Measurements from ENCODE around the gene IKBKE. TPM values are rescaled to one million over a fixed set of nuclear protein-coding genes. Genes with fewer than 3 reads are reported as not detected.

Gene IKBKE
- polyA plus RNA-seq, 1 donor from 2014 or later: not detected

DNA sequence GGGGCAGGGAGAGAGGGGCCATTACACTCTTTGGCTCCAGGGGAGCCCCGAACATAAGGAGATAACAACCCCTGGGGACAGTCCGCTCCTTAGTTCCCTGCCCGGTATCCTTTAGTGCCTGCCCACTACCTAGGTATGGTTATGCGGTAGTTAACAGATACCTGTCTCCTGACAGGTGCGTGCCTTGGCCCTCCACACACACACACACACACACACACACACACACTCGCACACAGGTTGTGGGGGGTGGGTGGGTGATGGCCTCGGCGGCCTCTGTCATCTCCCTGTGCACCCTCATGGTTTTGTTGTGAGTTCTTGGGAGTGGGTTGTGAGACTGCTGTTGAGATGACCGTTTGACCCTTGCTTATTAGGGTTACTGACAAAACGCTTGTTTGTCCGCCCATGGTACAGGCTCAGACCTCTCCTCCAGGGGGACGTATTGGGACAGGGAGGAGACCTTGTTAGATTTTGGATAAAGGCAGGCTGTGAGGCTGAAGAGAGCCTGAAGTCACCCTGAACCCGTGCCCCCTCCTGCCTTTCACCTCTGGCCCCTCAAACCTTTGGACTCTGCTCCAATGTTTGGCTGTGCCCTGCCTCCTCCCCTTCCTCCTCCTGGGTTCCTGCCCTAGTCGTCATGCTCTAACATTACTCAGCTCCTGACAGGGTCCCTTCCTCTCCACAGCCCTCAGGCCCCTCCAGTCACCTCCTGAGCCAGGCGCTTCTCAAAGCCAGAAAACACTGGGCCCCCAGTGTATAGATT, 38.0 kb downstream of the IKBKE start:
- Histone ChIP-seq H3K36me3 (ENCODE audit: insufficient read depth, low read length) (no peaks in the 10 kb centered on the region), H3K79me2 (replicated peaks; ENCODE audit: insufficient read depth, low read length) (no peaks in the 10 kb centered on the region), H3F3A (ENCODE audit: insufficient read depth, low read length, poor library complexity, severe bottlenecking) (peaks cover 5% of the 10 kb centered on the region), H3K27ac (ENCODE audit: low read length) (no peak overlapping the region), H4K20me1 (ENCODE audit: insufficient read depth) (no peaks in the 10 kb centered on the region), H3K9me3 (ENCODE audit: low read length) (no peaks in the 10 kb centered on the region), H3K4me3 (ENCODE audit: low read length) (peak overlapping the region; percentile 70), H3K27me3 (ENCODE audit: insufficient read depth, low read depth, low read length) (peaks cover 46% of the 10 kb centered on the region), H3K4me2 (ENCODE audit: low read length) (peak overlapping the region; percentile 17), H3K9ac (ENCODE audit: low read length) (peak overlapping the region; percentile 49), H2AFZ (ENCODE audit: low read depth, low read length) (no peak overlapping the region), H3K9me2 (ENCODE audit: insufficient read depth, low read length) (no peaks in the 10 kb centered on the region)
- no peak for TF ChIP-seq EZH2 (IDR thresholded peaks at IDR 0.05; ENCODE audit: borderline replicate concordance, insufficient read depth, low read length, poor library complexity, severe bottlenecking)
- no peak for TF ChIP-seq RAD21 (conservative IDR thresholded peaks at IDR 0.05)
- no peak for TF ChIP-seq POLR2AphosphoS5 (IDR thresholded peaks at IDR 0.05)
- no peak for TF ChIP-seq SMC3 (conservative IDR thresholded peaks at IDR 0.05; ENCODE audit: poor library complexity)
- no peak for TF ChIP-seq TAF1 (IDR thresholded peaks at IDR 0.05; ENCODE audit: low read depth)
- TF ChIP-seq, protein P1, sequence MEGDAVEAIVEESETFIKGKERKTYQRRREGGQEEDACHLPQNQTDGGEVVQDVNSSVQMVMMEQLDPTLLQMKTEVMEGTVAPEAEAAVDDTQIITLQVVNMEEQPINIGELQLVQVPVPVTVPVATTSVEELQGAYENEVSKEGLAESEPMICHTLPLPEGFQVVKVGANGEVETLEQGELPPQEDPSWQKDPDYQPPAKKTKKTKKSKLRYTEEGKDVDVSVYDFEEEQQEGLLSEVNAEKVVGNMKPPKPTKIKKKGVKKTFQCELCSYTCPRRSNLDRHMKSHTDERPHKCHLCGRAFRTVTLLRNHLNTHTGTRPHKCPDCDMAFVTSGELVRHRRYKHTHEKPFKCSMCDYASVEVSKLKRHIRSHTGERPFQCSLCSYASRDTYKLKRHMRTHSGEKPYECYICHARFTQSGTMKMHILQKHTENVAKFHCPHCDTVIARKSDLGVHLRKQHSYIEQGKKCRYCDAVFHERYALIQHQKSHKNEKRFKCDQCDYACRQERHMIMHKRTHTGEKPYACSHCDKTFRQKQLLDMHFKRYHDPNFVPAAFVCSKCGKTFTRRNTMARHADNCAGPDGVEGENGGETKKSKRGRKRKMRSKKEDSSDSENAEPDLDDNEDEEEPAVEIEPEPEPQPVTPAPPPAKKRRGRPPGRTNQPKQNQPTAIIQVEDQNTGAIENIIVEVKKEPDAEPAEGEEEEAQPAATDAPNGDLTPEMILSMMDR (IDR thresholded peaks at IDR 0.05; ENCODE audit: poor library complexity, severe bottlenecking): no peak
- TF ChIP-seq REST (IDR thresholded peaks at IDR 0.05; ENCODE audit: borderline replicate concordance): no peak
- no peak for TF ChIP-seq EP300 (conservative IDR thresholded peaks at IDR 0.05; ENCODE audit: poor library complexity, severe bottlenecking)
- TF ChIP-seq MXI1 (conservative IDR thresholded peaks at IDR 0.05; ENCODE audit: poor library complexity, severe bottlenecking): no peak

- Histone ChIP-seq H3K27me3 (ENCODE audit: insufficient read depth, low read depth, low read length) (peaks cover 46% of the 10 kb centered on the region), H3K9ac (ENCODE audit: low read length) (no peak overlapping the region), H3K4me3 (ENCODE audit: low read length) (peak overlapping the region; percentile 70), H3K9me3 (ENCODE audit: low read length) (no peaks in the 10 kb centered on the region), H3K4me2 (ENCODE audit: low read length) (peak overlapping the region; percentile 17), H3K27ac (ENCODE audit: low read length) (no peak overlapping the region), H2AFZ (ENCODE audit: low read depth, low read length) (no peak overlapping the region), H3F3A (ENCODE audit: insufficient read depth, low read length, poor library complexity, severe bottlenecking) (peaks cover 5% of the 10 kb centered on the region), H4K20me1 (ENCODE audit: insufficient read depth) (no peaks in the 10 kb centered on the region), H3K9me2 (ENCODE audit: insufficient read depth, low read length) (no peaks in the 10 kb centered on the region), H3K36me3 (ENCODE audit: insufficient read depth, low read length) (no peaks in the 10 kb centered on the region), H3K79me2 (replicated peaks; ENCODE audit: insufficient read depth, low read length) (no peaks in the 10 kb centered on the region)
- TF ChIP-seq RAD21 (conservative IDR thresholded peaks at IDR 0.05): peak; percentile 29
- TF ChIP-seq POLR2AphosphoS5 (IDR thresholded peaks at IDR 0.05): no peak
- TF ChIP-seq TAF1 (IDR thresholded peaks at IDR 0.05; ENCODE audit: low read depth): no peak
- TF ChIP-seq SMC3 (conservative IDR thresholded peaks at IDR 0.05; ENCODE audit: poor library complexity): no peak
- no peak for TF ChIP-seq EZH2 (IDR thresholded peaks at IDR 0.05; ENCODE audit: borderline replicate concordance, insufficient read depth, low read length, poor library complexity, severe bottlenecking)
- TF ChIP-seq MXI1 (conservative IDR thresholded peaks at IDR 0.05; ENCODE audit: poor library complexity, severe bottlenecking): no peak
Observed at GRCh38 chr1:206508956-206509355, 38.7 kb downstream of the IKBKE start.
